NB4 (cell line): ENCODE measurements around the gene CYREN.

Experiments used
- CTCF ChIP-seq: IDR thresholded peaks from one replicate; pipeline ENCODE4 v1.5.1; 2012; ENCODE audit warnings: low read depth, low read length
- MAX ChIP-seq: IDR thresholded peaks from 2 replicates; pipeline ENCODE4 v1.6.1; 2011; ENCODE audit warnings: low read depth, low read length
- POLR2A ChIP-seq: IDR thresholded peaks from 2 replicates; pipeline ENCODE4 v1.6.1; 2011; ENCODE audit warnings: mild to moderate bottlenecking; ENCODE audit not compliant: insufficient read length; ENCODE audit errors: extremely low read depth

- TF ChIP-seq CTCF = no peak
- no peak for TF ChIP-seq POLR2A
- TF ChIP-seq MAX = no peak
Observed at GRCh38 chr7:135209225-135209834, 38.8 kb upstream of the CYREN start.
